Measurements from ENCODE around the gene ANO9. TPM values are rescaled to one million over a fixed set of nuclear protein-coding genes. Genes with fewer than 3 reads are reported as not detected.

Gene ANO9
- total and polyA plus RNA-seq, 2 experiments from 2014 or later: 9.0 to 10.2 TPM

DNA sequence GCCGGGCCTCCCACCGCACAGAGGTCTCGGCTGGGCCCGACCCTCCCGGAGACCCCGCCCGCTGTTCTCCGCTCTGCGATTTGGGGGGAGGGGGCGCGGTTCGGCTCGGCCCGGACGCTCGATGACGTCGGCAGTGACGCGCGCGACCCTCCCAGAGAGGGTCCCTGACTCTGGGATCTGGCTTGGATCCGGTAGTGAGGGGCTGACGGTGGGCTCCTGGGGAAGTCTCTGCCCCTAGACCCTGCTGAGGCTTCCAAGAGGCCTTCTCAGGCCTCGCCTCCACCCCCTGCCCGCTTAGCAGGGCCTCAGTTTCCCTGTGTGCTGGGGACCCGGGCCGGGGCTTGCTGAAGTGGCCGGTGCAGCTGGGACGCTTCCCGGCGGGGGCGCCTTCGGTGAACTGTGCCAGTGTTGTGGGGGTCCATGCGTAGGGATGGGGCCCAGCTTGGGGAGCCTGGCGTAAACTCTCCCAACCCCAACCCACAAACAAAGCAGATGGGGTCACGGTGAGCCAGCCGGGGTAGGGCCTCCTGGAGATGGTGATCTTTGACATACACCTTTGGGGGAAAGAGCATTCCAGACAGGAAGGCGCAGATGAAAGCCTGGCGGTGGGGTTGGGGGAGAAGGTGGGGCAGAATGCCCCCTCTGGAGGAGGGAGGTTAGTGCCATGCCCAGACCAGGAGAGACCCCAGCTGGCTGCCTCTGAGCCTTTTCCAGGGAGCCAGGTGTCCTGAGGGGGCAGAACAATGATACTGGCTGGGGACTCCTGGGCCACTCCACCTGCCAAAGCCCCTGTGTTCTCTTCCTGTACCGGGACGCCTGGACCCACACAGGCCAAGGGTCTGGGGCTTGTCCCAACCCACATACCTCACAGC, 71.5 kb downstream of the ANO9 start:
- Histone ChIP-seq H3K4me3 (peak overlapping the region; percentile 87), H3K9me2 (ENCODE audit: insufficient read depth) (no peaks in the 10 kb centered on the region), H4K20me1 (replicated peaks; ENCODE audit: insufficient read depth) (no peaks in the 10 kb centered on the region; the same call in 1 of the 2 replicates), H2AFZ (peak overlapping the region; percentile 66; the same call in 1 of the 2 replicates), H3K4me2 (peak overlapping the region; percentile 93), H3K4me1 (ENCODE audit: insufficient read depth) (peaks cover 9% of the 10 kb centered on the region; the same call in 1 of the 2 replicates), H3K27ac (ENCODE audit: low read depth) (0 out of 2 replicates have a peak overlapping the region, but pooled peaks have one; percentile 59), H3F3A (replicated peaks; ENCODE audit: low read depth) (peaks cover 30% of the 10 kb centered on the region; the same call in 1 of the 2 replicates), H3K27me3 (ENCODE audit: insufficient read depth) (no peaks in the 10 kb centered on the region), H3K79me2 (replicated peaks; ENCODE audit: insufficient read depth) (peaks cover 13% of the 10 kb centered on the region), H3K36me3 (ENCODE audit: insufficient read depth) (peaks cover 4% of the 10 kb centered on the region)
- Mint-ChIP-seq H3K36me3 (ENCODE audit: low read depth) (peaks cover 30% of the 10 kb centered on the region), H3K4me3 (peak overlapping the region; percentile 85), H3K27me3 (ENCODE audit: insufficient read depth, low read depth, poor library complexity) (peaks cover 14% of the 10 kb centered on the region), H3K27ac (peak overlapping the region; percentile 82; the same call in 1 of the 2 replicates), H3K4me1 (peaks cover 17% of the 10 kb centered on the region), H3K9me3 (peaks cover 12% of the 10 kb centered on the region; the same call in 1 of the 3 replicates)
- ATAC-seq: peak; percentile 44
- DNase-seq (ENCODE audit: low spot score): peak; percentile 82
- TF ChIP-seq POLR2AphosphoS5 (IDR thresholded peaks at IDR 0.05; ENCODE audit: low read depth) (peak; percentile 61; the same call in 1 of the 2 replicates), CREB1 (CRISPR knock-in tag; IDR thresholded peaks at IDR 0.05; ENCODE audit: low read depth) (peak; percentile 94), ZNF114 (CRISPR knock-in tag; IDR thresholded peaks at IDR 0.05) (no peak)
- TF ChIP-seq, protein P1, sequence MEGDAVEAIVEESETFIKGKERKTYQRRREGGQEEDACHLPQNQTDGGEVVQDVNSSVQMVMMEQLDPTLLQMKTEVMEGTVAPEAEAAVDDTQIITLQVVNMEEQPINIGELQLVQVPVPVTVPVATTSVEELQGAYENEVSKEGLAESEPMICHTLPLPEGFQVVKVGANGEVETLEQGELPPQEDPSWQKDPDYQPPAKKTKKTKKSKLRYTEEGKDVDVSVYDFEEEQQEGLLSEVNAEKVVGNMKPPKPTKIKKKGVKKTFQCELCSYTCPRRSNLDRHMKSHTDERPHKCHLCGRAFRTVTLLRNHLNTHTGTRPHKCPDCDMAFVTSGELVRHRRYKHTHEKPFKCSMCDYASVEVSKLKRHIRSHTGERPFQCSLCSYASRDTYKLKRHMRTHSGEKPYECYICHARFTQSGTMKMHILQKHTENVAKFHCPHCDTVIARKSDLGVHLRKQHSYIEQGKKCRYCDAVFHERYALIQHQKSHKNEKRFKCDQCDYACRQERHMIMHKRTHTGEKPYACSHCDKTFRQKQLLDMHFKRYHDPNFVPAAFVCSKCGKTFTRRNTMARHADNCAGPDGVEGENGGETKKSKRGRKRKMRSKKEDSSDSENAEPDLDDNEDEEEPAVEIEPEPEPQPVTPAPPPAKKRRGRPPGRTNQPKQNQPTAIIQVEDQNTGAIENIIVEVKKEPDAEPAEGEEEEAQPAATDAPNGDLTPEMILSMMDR (conservative IDR thresholded peaks at IDR 0.05; ENCODE audit: low read depth in 2 of 2): 0 out of 4 replicates have a peak, but pooled peaks have one; percentile 4 to 6

DNA sequence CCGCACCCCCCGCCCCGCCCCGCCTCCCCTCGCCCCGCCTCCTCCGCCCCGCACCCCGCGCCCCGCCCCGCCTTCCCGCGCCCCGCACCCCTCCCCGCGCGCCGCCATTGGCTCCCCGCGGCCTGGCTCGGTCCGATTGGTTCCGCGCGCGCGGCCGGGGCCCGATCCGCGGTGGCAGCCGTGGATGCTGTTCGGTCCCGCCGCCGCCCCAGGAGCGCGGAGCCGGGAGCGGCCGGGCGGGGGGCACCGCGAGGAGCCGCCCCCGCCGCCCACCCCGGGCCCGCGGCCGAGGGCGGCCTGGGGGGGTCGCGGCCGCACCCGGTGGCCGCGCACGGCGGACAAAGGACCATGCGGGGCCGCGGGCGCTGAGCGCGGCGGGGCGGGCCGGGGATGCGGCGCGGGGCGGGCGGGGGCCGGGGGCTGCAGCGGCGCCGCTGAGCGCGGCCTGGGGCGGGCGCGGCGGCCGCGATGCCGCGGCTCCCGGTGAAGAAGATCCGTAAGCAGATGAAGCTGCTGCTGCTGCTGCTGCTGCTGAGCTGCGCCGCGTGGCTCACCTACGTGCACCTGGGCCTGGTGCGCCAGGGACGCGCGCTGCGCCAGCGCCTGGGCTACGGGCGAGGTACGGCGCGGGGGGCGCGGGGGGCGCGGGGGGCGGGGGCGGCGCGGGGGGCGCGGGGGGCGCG, 72.3 kb downstream of the ANO9 start, which contains the start of gene B4GALNT4:
B4GALNT4 (plus strand) TSS at position 164 of the 683 bp plus-strand sequence; CDS start at position 469, 305 bp downstream.
- Histone ChIP-seq H3K9me2 (ENCODE audit: insufficient read depth) (no peaks in the 10 kb centered on the region), H3K4me1 (ENCODE audit: insufficient read depth) (peaks cover 9% of the 10 kb centered on the region; the same call in 1 of the 2 replicates), H3K27me3 (ENCODE audit: insufficient read depth) (no peaks in the 10 kb centered on the region), H3K79me2 (replicated peaks; ENCODE audit: insufficient read depth) (peaks cover 13% of the 10 kb centered on the region), H3K4me2 (peak within 1 kb of the TSS; percentile 93), H3K36me3 (ENCODE audit: insufficient read depth) (peaks cover 4% of the 10 kb centered on the region), H3F3A (replicated peaks; ENCODE audit: low read depth) (peaks cover 30% of the 10 kb centered on the region; the same call in 1 of the 2 replicates), H4K20me1 (replicated peaks; ENCODE audit: insufficient read depth) (no peaks in the 10 kb centered on the region; the same call in 1 of the 2 replicates), H3K27ac (ENCODE audit: low read depth) (0 out of 2 replicates have a peak within 1 kb of the TSS, but pooled peaks have one; percentile 59), H2AFZ (peak within 1 kb of the TSS; percentile 66), H3K4me3 (peak within 1 kb of the TSS; percentile 87)
- peaks cover 28% of the 10 kb centered on the region for H3K36me3 Mint-ChIP-seq (ENCODE audit: low read depth)
- peak within 1 kb of the TSS; percentile 82; the same call in 1 of the 2 replicates for H3K27ac Mint-ChIP-seq
- ATAC-seq: no peak
- peak within 1 kb of the TSS; percentile 89 for H3K4me3 Mint-ChIP-seq
- H3K9me3 Mint-ChIP-seq: peaks cover 17% of the 10 kb centered on the region; the same call in 2 of the 3 replicates
- DNase-seq (ENCODE audit: low spot score): peak; percentile 67
- peaks cover 20% of the 10 kb centered on the region for H3K27me3 Mint-ChIP-seq (ENCODE audit: insufficient read depth, low read depth, poor library complexity)
- peaks cover 21% of the 10 kb centered on the region for H3K4me1 Mint-ChIP-seq
- TF ChIP-seq EZH2phosphoT487 (IDR thresholded peaks at IDR 0.05; ENCODE audit: unreplicated experiment) (no peak), CREB1 (CRISPR knock-in tag; IDR thresholded peaks at IDR 0.05; ENCODE audit: low read depth) (no peak), NANOG (IDR thresholded peaks at IDR 0.05; ENCODE audit: borderline replicate concordance) (no peak), POLR2AphosphoS5 (IDR thresholded peaks at IDR 0.05; ENCODE audit: low read depth) (no peak; the same call in 1 of the 2 replicates), ZNF331 (CRISPR knock-in tag; IDR thresholded peaks at IDR 0.05; ENCODE audit: low read depth) (no peak), JUNB (IDR thresholded peaks at IDR 0.05; ENCODE audit: unreplicated experiment) (no peak)
- TF ChIP-seq, protein P2, sequence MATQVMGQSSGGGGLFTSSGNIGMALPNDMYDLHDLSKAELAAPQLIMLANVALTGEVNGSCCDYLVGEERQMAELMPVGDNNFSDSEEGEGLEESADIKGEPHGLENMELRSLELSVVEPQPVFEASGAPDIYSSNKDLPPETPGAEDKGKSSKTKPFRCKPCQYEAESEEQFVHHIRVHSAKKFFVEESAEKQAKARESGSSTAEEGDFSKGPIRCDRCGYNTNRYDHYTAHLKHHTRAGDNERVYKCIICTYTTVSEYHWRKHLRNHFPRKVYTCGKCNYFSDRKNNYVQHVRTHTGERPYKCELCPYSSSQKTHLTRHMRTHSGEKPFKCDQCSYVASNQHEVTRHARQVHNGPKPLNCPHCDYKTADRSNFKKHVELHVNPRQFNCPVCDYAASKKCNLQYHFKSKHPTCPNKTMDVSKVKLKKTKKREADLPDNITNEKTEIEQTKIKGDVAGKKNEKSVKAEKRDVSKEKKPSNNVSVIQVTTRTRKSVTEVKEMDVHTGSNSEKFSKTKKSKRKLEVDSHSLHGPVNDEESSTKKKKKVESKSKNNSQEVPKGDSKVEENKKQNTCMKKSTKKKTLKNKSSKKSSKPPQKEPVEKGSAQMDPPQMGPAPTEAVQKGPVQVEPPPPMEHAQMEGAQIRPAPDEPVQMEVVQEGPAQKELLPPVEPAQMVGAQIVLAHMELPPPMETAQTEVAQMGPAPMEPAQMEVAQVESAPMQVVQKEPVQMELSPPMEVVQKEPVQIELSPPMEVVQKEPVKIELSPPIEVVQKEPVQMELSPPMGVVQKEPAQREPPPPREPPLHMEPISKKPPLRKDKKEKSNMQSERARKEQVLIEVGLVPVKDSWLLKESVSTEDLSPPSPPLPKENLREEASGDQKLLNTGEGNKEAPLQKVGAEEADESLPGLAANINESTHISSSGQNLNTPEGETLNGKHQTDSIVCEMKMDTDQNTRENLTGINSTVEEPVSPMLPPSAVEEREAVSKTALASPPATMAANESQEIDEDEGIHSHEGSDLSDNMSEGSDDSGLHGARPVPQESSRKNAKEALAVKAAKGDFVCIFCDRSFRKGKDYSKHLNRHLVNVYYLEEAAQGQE (IDR thresholded peaks at IDR 0.05; ENCODE audit: unreplicated experiment): no peak
- TF ChIP-seq, protein P1 (conservative IDR thresholded peaks at IDR 0.05; ENCODE audit: low read depth in 2 of 2): no peak
